Keratinocyte (primary cell): ENCODE results near the gene ANKRD9. TPM values are rescaled to one million over a fixed set of nuclear protein-coding genes. Genes with fewer than 3 reads are reported as not detected.

ENCODE experiments used
- DNase-seq: peaks from one replicate; pipeline ENCODE4 v3.0.0-alpha.2; 2011; ENCODE audit warnings: low read depth, missing footprints, low spot score
- FAIRE-seq: peaks from 2 replicates; lab custom pipeline; 2011; peaks lifted over from hg19 to GRCh38; lab: Jason Lieb, UNC
- H2AFZ ChIP-seq: 2 replicates; pipeline ENCODE4 v1.6.0; 2012; ENCODE audit warnings: low read length, control low read depth, inconsistent platforms; ENCODE audit not compliant: control insufficient read depth
- H3K27ac ChIP-seq: 2 replicates; pipeline ENCODE4 v1.5.1; 2011; ENCODE audit warnings: low read length; ENCODE audit not compliant: control insufficient read depth, insufficient read depth
- H3K27me3 ChIP-seq: 3 replicates; pipeline ENCODE4 v1.6.0; 2011; ENCODE audit warnings: low read length; ENCODE audit not compliant: control insufficient read depth, insufficient read depth; ENCODE audit errors: extremely low read depth
- H3K36me3 ChIP-seq, 2 experiments: 2 replicates in 1 of 2; 3 replicates in 1 of 2; pipeline ENCODE4 v1.5.1; 2011; ENCODE audit warnings: low read length in 2 of 2, mild to moderate bottlenecking in 1 of 2; ENCODE audit not compliant: control insufficient read depth in 2 of 2, insufficient read depth in 2 of 2; ENCODE audit errors: extremely low read depth in 1 of 2
- H3K4me1 ChIP-seq: 3 replicates; pipeline ENCODE4 v1.5.1; 2011; ENCODE audit warnings: low read length; ENCODE audit not compliant: control insufficient read depth, insufficient read depth; ENCODE audit errors: extremely low read depth
- H3K4me2 ChIP-seq: 3 replicates; pipeline ENCODE4 v1.6.0; 2011; ENCODE audit warnings: low read depth, low read length; ENCODE audit not compliant: control insufficient read depth, insufficient read depth; ENCODE audit errors: extremely low read depth
- H3K4me3 ChIP-seq, 3 experiments: fragments of 200-600 bp in 1 of 3; sonication (generic) in 1 of 3; 2 replicates in 2 of 3; 3 replicates in 1 of 3; pipeline ENCODE4 v1.5.1; 2011 to 2016; ENCODE audit warnings: low read length in 3 of 3, mild to moderate bottlenecking in 3 of 3, control low read depth in 2 of 3, inconsistent platforms in 1 of 3, low read depth in 1 of 3, mixed read lengths in 1 of 3, mixed run types in 1 of 3, moderate library complexity in 1 of 3; ENCODE audit not compliant: control insufficient read depth in 2 of 3, insufficient read depth in 2 of 3; ENCODE audit errors: extremely low read depth in 1 of 3
- H3K79me2 ChIP-seq: 2 replicates; pipeline ENCODE4 v1.6.0; 2012; ENCODE audit warnings: low read length; ENCODE audit not compliant: control insufficient read depth, insufficient read depth
- H3K9ac ChIP-seq: 3 replicates; pipeline ENCODE4 v1.6.0; 2011; ENCODE audit warnings: low read length; ENCODE audit not compliant: control insufficient read depth, insufficient read depth; ENCODE audit errors: extremely low read depth
- H3K9me1 ChIP-seq: 3 replicates; pipeline ENCODE4 v1.6.0; 2011; ENCODE audit warnings: low read length; ENCODE audit not compliant: control insufficient read depth, insufficient read depth; ENCODE audit errors: extremely low read depth
- H3K9me3 ChIP-seq: 2 replicates; pipeline ENCODE4 v1.5.1; 2012; ENCODE audit warnings: low read depth, low read length; ENCODE audit not compliant: control insufficient read depth
- H4K20me1 ChIP-seq: 3 replicates; pipeline ENCODE4 v1.6.0; 2011; ENCODE audit warnings: low read length; ENCODE audit not compliant: control insufficient read depth, insufficient read depth; ENCODE audit errors: extremely low read depth
- CTCF ChIP-seq, 3 experiments: IDR thresholded peaks in 1 of 3; conservative IDR thresholded peaks in 1 of 3; optimal IDR thresholded peaks in 1 of 3; 2 replicates in 2 of 3; 3 replicates in 1 of 3; pipeline versions ENCODE3 to v1.5.1; 2011; ENCODE audit warnings: low read length in 3 of 3, mild to moderate bottlenecking in 3 of 3, moderate library complexity in 2 of 3, control low read depth in 1 of 3, inconsistent platforms in 1 of 3; ENCODE audit not compliant: insufficient read depth in 2 of 3; ENCODE audit errors: extremely low read depth in 1 of 3
- EZH2 ChIP-seq: IDR thresholded peaks from one replicate; pipeline ENCODE4 v1.6.1; 2012; ENCODE audit warnings: inconsistent platforms, mild to moderate bottlenecking, low read length, moderate library complexity
- dilution Hi-C: fragments of 300-500 bp; cut with MboI; formaldehyde crosslinking; loops from one replicate; pipeline ENCODE4 v1.7.0; 2020; ENCODE audit warnings: low sequenced_read_pairs; ENCODE audit not compliant: extremely low pct_ligation_motif_present
- polyA plus RNA-seq, 5 experiments: library from polyadenylated mRNA; depleted of rRNA in 3 of 5; stranded (reverse) in 3 of 5; stranded (forward) in 1 of 5; unstranded in 1 of 5; fragments of >200 nt; gene quantifications; 1 replicate in 1 of 5; 2 replicates in 3 of 5; 3 replicates in 1 of 5; pipeline versions ENCODE4 v1.2.1 to v1.2.3, GENCODE V29; 2011 to 2012; ENCODE audit warnings: missing spikeins in 2 of 5, low read depth in 1 of 5, low replicate concordance in 1 of 5

The ANKRD9 gene
- polyA plus RNA-seq, 1 donor (not counting 4 experiments of a cell fraction or from before 2014, with no cell fraction given) = 4.9 TPM

- no peak overlapping the region for H3K4me2 ChIP-seq
- peaks cover 0 to 1% of the 10 kb centered on the region in 2 experiments for H3K36me3 ChIP-seq
- H4K20me1 ChIP-seq = no peaks in the 10 kb centered on the region
- H2AFZ ChIP-seq = no peak overlapping the region
- H3K79me2 ChIP-seq = no peaks in the 10 kb centered on the region
- no peak for FAIRE-seq
- no peak overlapping the region for H3K9ac ChIP-seq
- no peaks in the 10 kb centered on the region for H3K9me3 ChIP-seq
- no peak for TF ChIP-seq EZH2
- no peak for TF ChIP-seq CTCF (optimal IDR thresholded peaks at IDR 0.05 in 1 of 3, IDR thresholded peaks at IDR 0.05 in 1 of 3, conservative IDR thresholded peaks at IDR 0.05 in 1 of 3; ENCODE audit: extremely low read depth in 1 of 3, insufficient read depth in 2 of 3, low read length in 3 of 3)
- no peaks in the 10 kb centered on the region for H3K27me3 ChIP-seq
- dilution Hi-C loops = no loop called here
- H3K4me3 ChIP-seq = no peak overlapping the region
- no peaks in the 10 kb centered on the region for H3K9me1 ChIP-seq
- no peak for DNase-seq
- no peak overlapping the region for H3K27ac ChIP-seq
- H3K4me1 ChIP-seq = peaks cover 12% of the 10 kb centered on the region
These were observed 28.2 kb downstream of the ANKRD9 start for GRCh38 chr14:102481371-102481770.

GRCh38 chr14:102479777-102480176, 29.8 kb downstream of the ANKRD9 start:
- Histone ChIP-seq H3K4me3 (no peak overlapping the region), H3K9me3 (no peaks in the 10 kb centered on the region), H3K9ac (no peak overlapping the region), H3K4me2 (no peak overlapping the region), H3K27ac (no peak overlapping the region), H3K4me1 (peaks cover 12% of the 10 kb centered on the region), H3K36me3 (peaks cover 0 to 6% of the 10 kb centered on the region in 2 experiments), H3K9me1 (no peaks in the 10 kb centered on the region), H3K27me3 (no peaks in the 10 kb centered on the region), H2AFZ (no peak overlapping the region), H3K79me2 (no peaks in the 10 kb centered on the region), H4K20me1 (no peaks in the 10 kb centered on the region)
- no peak for FAIRE-seq
- DNase-seq = no peak
- dilution Hi-C loops = no loop called here
- TF ChIP-seq EZH2 = no peak
- TF ChIP-seq CTCF (optimal IDR thresholded peaks at IDR 0.05 in 1 of 3, IDR thresholded peaks at IDR 0.05 in 1 of 3, conservative IDR thresholded peaks at IDR 0.05 in 1 of 3; ENCODE audit: extremely low read depth in 1 of 3, insufficient read depth in 2 of 3, low read length in 3 of 3) = no peak
